HG03108 (cell line): ENCODE data around the gene DOCK7.
"Not testable (repeated sequence)": the region's sequence is repeated elsewhere in the genome, so short reads cannot be mapped to it uniquely, and the experiment has no call there.

ENCODE experiments used
- ATAC-seq: cut with Tn5 transposase; IDR thresholded peaks from one replicate; pipeline ENCODE4 v1.9.1; 2021; ENCODE audit warnings: moderate library complexity; ENCODE audit not compliant: unreplicated experiment

Gene DOCK7

DNA sequence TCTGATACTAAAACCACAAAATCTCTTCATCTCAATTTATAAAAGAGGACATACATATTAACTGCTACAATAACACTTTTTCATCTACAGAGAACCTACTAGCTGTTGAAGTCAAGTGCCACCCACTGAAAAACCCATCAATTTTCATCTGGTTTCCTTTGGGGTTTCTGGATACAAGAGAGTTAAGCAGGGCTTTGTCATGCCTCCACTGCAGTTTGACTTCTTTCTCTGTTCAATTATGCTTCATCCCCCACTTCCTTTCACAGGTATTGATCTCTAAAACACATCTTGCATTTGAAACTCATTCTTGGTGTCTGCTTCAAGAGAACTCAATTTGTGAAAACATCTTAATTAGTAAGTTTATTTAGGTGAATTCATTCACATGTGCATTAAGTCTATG is 151.3 kb downstream of the DOCK7 start:
- no peak for ATAC-seq

DNA sequence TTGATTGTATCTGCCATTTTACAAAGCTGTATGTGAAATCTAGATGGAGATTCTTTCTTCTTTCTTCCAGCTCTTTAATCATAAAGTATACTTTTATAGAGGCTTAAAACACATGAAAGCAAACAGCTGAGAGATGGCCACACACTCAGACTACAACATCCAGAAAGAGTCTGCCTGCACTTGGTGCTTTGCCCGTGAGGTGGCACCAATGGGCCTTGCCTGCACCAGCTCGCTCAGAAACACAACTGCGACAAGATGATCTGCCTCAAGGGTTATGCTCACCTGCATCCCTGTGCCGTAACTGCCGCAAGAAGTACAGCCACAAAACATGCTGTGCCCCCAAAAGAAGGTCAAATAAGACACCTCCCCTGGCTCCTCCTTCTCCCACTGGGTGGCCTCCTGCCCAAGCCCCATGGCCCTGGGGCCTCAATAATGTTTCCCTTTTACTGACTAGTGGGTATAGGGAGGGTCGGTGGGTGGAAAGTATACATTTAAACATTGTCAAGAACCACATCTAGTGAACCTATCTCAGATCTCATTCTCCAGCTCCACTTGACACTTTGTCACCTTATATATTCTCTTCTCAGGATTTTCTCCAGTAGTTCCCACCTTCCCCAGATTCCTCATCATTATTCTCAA is 157.6 kb downstream of the DOCK7 start:
- no peak for ATAC-seq

DNA sequence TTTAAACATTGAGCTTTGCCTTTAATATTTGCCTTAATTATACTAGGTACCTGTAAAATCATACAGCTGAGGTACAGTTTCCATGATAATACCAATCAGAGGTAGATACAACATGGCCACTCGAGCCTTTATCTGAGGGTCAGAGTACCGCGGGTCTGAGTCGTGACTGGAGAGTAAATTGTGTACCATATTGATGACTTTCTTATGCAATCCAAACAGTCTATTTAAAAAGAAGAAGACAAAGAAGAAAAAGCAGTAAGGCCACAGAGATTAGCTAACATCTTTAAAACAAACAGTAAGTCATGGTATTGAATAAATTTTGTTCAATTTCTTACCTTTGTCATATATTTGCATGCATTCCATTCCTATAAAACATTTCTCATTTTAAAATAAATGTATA is 159.0 kb downstream of the DOCK7 start:
- no peak for ATAC-seq

DNA sequence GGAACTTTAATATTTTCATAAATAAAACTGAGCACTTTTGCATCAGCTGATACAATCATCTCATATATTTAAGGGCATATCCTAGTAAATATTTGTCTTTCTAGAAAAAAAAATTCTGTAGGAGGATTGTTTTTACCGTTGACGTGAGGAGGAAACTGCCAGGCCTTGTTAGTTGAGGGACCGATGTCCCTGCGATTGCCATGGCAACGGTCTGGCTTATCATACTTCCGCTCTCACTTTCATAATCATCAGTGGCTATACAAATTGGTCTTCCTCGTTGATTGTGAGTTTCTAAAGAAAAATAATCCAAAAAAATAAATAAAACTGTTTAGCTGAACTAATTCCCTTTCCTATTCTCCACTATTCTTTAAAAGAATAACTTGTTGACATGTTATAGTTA is 160.2 kb downstream of the DOCK7 start:
- no peak for ATAC-seq

DNA sequence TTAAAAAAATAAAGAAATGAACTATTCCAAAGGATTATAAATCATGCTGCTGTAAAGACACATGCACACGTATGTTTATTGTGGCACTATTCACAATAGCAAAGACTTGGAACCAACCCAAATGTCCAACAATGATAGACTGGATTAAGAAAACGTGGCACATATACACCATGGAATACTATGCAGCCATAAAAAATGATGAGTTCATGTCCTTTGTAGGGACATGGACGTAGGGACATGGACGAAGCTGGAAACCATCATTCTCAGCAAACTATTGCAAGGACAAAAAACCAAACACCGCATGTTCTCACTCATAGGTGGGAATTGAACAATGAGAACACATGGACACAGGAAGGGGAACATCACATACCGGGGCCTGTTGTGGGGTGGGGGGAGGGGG is 160.8 kb downstream of the DOCK7 start:
- not testable (repeated sequence) for ATAC-seq

DNA sequence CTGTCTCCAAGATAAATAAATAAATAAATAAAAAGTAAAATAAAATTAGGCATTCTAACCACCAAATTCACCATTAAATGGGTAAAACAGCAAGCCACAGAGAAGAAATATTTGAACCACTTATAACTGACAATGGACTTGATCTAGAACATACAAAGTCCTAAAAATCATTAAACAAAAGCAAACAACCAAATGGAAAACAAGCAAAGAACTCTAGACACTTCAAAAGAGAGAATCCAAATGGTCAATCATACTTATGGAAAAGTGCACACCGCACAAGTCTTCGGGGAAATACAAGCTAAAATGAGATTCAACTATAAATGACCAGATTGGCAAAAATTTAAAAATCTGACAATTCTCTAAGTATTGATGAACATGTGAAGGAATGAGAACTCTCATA is 164.3 kb downstream of the DOCK7 start:
- no peak for ATAC-seq

DNA sequence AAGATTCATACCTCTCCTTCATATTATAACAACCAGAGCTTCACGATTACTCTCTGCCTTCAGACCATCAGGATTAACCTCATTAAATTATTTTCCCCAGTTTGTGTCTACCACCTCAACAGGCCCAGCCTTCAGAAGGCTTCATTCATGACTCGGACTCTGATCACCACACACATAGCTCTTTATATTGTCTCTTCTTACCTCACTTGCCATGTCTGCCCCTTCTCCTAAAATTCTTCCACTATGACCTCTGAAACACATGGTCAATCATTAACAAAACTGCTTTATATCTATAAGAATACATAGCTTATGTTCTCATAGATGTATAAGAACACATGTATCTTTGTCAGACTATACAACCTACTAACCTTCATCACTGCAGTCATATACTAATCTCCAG is 171.6 kb downstream of the DOCK7 start:
- no peak for ATAC-seq

DNA sequence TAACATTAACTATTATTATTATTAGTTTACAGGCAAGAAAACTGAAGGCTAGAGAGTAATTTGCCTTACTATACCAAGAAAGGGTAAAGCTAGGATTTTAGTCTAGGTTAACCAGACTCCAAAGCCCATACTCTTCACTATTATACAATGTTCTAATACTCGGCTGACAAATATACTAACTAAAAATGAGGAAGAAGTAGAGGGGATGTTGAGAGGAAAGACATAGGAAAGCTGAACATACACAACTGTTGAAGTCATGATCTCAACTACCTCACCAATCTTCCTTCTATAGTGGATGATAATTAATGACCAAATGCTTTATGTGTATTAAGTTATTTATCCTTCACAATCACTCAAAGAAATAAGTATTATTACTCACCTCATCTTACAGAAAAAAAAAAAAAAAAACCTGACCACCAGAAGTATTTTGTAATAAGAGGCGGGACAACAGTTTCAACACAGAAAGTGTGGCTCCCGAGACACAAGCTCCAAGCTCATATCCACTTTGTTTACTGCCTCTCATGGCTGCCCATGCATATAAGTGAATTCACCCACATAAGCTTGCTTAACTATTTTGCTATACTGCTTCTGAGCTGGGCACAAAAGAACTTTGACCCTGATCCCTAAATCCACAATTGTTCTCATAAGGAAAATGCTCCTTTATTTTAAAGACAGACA is 173.3 kb downstream of the DOCK7 start:
- no peak for ATAC-seq

DNA sequence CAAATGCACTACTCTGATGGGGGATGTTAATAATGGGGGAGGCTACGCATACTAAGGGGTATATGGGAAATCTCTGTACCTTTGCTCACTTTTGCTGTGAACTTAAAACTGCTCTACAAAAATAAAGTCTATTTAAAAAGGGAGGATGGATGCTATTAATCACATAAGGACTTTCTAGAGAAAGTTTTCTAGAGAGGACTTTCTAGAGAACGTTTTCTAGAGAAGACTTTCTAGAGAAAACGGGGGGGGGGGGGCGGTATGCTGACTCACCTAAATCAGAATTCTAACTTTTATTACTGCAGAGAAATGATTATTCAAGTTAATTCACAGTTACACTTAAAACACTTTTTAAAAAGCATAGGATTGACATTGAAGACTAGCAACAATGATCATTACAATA is 175.2 kb downstream of the DOCK7 start:
- ATAC-seq: no peak

DNA sequence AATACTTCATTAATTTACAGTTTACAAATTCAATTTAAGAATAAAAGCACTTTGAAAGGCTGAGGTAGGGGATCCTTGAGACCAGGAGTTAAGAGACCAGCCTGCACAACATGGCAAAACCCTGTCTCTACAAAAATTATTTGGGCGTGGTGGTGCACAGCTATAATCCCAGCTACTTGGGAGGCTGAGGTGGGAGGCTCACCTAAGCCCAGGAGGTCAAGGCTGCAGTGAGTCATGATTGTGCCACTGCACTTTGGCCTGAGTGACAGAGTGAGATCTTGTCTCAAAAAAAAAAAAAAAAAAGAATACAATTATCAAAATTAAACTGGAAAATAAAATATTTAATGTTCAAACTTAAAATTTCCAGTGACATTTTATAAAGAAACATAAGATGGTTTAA is 179.2 kb downstream of the DOCK7 start:
- no peak for ATAC-seq

DNA sequence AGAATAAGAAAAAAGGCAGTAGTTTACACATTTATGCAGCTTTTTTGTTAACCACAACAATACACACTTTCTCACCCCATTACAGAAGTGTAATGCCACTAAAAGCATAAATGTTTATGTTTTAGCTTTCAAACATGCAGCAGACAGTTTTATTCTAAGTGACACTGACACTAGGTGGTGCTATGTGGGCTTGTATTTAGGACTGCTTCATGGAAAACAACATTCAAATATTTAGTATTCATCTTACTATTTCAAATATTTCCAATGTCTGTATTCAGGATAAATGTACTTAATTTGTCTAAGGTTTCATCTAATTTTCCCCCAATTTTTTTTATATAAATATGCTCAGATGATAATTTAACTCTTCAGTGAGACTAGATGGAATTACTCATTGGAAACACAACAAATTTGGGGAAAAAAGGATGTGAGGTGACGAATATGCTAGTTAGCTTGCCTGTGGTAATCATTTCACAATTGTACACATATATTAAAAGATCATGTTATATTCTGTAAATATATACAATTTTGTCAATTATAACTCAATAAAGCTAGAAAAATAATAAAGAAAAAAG is 179.9 kb downstream of the DOCK7 start:
- ATAC-seq: no peak

DNA sequence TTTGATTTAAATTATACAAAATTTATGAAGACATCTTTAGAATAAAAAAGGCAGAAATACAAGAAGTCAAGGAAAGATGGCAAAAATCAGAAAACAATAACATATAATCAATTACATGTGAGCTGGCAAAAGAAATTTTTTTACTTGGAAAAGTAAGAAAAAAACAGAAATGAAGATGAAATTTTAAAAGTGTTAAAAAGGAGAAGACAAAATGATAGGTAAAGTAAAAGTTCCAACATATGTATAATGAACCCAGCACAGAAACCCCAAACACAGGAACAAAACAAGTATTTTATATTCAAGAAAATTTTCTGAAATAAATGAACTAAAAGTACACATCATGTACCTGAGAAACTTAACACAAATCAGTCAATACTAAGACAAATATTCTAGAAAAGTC is 188.0 kb downstream of the DOCK7 start:
- no peak for ATAC-seq

DNA sequence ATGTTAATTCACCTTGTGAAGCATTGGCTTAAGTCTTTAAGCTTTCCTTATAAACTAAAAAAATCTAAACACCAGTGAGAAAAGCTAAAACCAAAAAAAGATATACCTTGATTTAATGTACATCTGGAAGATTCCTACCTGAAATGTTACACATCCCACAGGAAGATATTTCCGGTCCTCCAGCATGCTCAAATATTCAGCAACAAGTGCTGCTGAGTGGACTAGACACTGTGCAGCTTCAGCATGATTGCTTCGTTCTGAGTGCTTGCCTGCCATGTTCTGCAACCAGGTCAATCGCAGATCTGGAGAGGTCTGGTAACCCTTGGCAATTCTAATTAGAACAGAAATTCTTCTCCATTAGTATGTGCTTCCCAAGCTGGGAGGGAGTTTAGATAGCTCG is 194.0 kb downstream of the DOCK7 start:
- ATAC-seq: no peak

DNA sequence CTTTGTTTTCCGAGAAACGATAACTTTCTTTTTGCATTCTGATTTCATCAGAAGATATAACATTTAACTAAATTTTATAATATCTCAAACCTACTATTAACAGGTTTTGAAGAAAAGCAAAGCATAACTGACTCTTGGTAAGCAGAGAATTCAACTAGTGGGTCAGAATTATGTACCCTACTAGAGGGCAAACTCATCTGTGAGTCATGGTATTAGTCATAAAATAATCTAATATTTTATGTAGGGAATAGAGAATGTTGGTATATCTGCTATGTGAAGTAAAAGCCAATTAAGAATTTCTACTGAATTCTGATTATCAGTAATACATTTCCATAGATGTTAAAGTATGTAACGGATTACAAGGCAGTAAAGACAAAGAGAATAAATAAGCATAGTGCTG is 194.5 kb downstream of the DOCK7 start:
- ATAC-seq: no peak

DNA sequence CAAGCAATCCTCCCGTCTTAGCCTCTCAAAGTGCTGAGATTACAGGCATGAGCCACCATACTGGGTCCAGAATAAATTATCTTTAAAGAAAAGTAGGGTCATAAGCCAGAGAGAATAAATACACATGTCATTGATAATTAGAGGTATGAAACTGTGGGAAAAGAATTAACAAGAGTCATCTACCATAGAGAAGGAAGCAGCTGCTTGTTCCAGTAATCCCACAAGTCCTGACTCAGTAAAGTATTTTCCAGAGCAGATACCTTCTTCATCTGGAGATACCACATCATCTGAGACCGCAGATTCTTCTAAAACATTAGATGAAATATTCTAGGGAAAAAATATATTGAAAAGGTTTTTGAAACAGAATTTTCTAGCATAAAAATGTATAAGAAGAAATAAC is 195.7 kb downstream of the DOCK7 start:
- no peak for ATAC-seq

DNA sequence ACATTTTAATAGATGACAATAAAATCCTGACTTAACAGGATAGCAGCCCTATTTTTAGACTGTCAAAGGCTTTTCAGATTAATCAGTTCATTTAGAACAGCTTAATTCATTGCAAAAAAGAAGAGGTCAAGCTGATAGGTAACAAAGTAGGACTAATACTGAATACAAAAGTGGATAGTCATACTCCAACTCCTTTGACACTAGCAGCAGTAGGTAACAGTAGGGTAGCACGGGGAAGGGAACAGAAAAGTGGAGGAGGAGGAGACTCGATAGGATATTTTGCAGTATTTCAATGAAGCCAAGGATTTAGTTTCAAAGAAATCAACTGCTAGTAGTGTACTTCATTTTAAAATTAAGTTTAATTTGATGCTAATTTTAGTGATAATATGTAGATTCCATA is 200.2 kb downstream of the DOCK7 start:
- no peak for ATAC-seq

DNA sequence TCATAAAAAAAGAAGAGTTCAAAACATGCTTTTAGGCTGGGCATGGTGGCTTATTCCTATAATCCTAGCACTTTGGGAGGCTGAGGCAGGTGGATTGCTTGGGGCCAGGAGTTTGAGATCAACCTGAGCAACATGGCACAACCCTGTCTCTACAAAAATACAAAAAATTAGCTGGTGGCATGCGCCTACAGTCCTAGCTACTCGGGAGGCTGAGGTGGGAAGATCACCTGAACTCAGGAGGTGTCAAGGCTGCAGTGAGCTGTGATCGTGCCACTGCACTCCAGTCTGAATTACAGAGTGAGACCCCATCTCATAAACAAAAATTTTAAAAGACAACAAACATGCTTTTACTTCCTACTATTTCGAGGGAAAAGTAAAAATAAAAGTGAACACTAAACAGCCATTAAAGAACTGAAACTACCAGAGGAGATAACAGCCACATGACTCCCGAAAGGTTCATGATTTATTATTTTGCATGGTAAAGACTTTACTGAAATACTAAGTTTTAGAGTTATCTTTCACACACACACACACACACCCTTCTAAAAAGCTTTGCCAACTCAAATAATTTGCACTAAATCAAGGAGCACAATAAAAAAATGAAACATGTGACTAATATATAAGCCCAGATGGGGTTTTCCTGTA is 203.2 kb downstream of the DOCK7 start:
- peak; percentile 55 for ATAC-seq

DNA sequence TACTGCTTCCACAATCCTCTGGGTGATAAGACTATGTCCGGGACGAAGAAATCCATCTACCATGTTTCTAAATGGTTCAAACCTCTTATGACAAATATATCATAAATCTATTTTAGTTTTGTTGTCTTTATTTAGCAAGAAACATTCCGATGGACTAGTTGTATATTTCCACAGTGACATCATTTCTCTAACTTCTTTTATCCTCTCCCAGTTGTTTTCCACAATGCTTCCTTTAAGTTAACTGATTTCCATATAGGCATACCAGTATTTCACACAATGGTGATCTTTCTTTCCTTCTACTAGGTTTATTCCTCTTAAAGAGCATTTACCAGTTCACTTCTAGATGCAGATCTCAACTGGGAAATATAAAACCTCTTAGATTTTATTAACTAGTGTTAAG is 206.5 kb downstream of the DOCK7 start:
- ATAC-seq: no peak

DNA sequence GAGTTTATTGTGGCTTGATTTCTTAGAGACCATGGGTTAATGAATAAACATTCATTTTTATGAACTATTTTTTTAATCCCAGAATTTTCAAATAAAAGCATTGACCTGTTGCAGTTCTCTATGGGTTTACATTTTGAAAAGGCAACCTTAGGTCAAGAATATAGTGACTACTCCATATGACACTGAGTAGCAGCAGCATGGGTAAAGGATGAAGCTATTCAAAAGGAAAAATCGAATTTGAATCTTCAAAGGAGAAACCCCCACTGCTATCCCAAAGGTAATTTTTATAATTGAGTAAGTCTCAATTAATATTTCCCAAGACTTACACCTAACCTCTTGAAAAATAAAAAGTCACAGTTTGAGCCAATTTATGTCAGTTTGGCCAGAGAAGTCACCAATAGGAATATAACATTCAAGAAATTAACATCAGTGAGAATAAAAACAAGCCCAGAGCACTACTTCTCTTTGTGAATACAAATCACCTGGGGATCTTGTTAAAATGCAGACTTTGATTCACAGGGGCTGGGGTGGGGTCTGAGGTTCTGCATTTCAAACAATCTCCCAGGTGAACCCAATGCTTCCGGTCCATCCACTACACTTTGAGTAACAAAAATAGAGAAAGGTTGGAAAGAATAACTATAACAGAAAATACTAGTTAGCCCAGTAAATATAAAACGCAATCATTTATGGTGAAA is 211.5 kb downstream of the DOCK7 start:
- no peak for ATAC-seq

DNA sequence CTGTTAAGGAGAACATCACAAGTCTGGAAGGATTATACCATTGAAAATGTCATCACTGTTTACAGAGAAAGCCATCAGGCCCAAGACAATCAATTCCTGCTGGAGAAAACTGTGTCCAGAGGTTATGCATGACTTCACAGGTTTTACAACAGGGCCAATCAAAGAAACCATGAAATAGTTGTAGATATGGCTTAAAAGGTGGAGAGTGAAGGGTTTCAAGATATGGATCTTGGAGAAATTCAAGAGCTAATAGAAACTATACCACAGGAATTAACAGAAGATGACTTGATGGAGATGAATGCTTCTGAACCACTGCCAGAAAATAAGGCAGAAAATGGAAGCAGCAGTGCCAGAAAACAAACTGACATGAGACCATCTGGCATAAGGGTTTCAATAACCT is 221.1 kb downstream of the DOCK7 start:
- no peak for ATAC-seq

DNA sequence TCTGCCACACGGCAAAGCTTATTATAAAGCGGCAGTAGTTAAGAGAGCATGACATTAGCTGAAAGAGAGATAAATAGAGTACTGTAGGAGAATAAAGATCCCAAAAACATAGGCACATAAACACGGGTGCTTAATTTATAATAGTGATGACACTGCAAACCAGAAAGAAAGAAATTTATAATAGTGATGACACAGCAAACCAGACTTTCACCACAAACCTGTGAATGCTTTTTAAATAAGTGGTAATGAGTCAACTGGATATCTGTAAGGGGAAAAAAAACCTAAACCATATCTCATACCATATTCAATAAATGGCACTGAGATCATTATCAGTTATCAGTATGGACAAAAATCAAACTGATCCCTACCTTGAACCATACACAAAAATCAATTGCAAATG is 225.8 kb downstream of the DOCK7 start:
- ATAC-seq: no peak

DNA sequence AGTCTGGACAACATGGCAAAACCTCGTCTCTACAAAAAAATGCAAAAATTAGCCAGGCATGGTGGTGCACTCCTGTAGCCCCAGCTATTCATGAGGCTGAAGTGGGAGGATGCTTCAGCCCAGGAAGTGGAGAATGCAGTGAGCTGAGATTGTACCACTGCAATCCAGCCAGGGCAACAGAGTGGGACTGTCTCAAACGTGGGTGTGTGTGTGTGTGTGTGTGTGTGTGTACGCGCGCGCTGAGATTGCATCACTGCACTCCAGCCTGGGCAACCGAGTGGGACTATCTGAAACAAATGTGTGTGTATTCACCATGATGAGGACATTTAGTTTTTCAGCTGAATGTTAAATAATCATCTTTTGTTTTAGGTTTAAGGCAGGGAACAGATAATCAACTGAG is 230.2 kb downstream of the DOCK7 start:
- no peak for ATAC-seq
